GM23338 (cell line): ENCODE measurements around the gene PTOV1. TPM values are rescaled to one million over a fixed set of nuclear protein-coding genes. Genes with fewer than 3 reads are reported as not detected.

Experiments used
- ATAC-seq: fragments of 200-7000 bp; cut with Tn5 transposase; 3 replicates; pipeline ENCODE4 v1.9.1; 2020
- DNase-seq: peaks from one replicate; pipeline ENCODE4 v3.0.0-alpha.2; 2015; ENCODE audit warnings: low spot score
- H2AFZ ChIP-seq: fragments of 200-600 bp; sonication (generic); 2 replicates; pipeline ENCODE4 v1.8.0; 2016; ENCODE audit warnings: antibody characterized with exemption, mild to moderate bottlenecking, moderate library complexity
- H3F3A ChIP-seq: fragments of 200-600 bp; sonication (generic); replicated peaks from 2 replicates; pipeline ENCODE4 v1.8.0; 2017; ENCODE audit warnings: antibody characterized with exemption, mixed run types, low read depth
- H3K27ac ChIP-seq: fragments of 200-600 bp; sonication (generic); 2 replicates; pipeline ENCODE4 v1.6.1; 2016; ENCODE audit warnings: low read depth
- H3K27me3 ChIP-seq: fragments of 200-600 bp; sonication (generic); 2 replicates; pipeline ENCODE4 v1.8.0; 2016; ENCODE audit warnings: mild to moderate bottlenecking, mixed run types, moderate library complexity; ENCODE audit not compliant: insufficient read depth
- H3K36me3 ChIP-seq: fragments of 200-600 bp; sonication (generic); 2 replicates; pipeline ENCODE4 v1.8.0; 2016; ENCODE audit warnings: mild to moderate bottlenecking; ENCODE audit not compliant: insufficient read depth
- H3K4me1 ChIP-seq: fragments of 200-600 bp; sonication (generic); 2 replicates; pipeline ENCODE4 v1.8.0; 2016; ENCODE audit warnings: mild to moderate bottlenecking, moderate library complexity; ENCODE audit not compliant: insufficient read depth
- H3K4me2 ChIP-seq: fragments of 200-600 bp; sonication (generic); 2 replicates; pipeline ENCODE4 v1.7.1; 2017; ENCODE audit warnings: mixed run types
- H3K4me3 ChIP-seq: fragments of 200-600 bp; sonication (generic); 2 replicates; pipeline ENCODE4 v1.6.1; 2016; ENCODE audit warnings: mixed run types
- H3K79me2 ChIP-seq: fragments of 200-600 bp; sonication (generic); replicated peaks from 2 replicates; pipeline ENCODE4 v1.8.0; 2017; ENCODE audit warnings: mild to moderate bottlenecking; ENCODE audit not compliant: insufficient read depth
- H3K9me2 ChIP-seq: fragments of 200-600 bp; sonication (generic); 2 replicates; pipeline ENCODE4 v1.8.0; 2017; ENCODE audit not compliant: insufficient read depth
- H4K20me1 ChIP-seq: fragments of 200-600 bp; sonication (generic); replicated peaks from 2 replicates; pipeline ENCODE4 v1.8.0; 2017; ENCODE audit warnings: mild to moderate bottlenecking; ENCODE audit not compliant: insufficient read depth
- H3K27ac Mint-ChIP-seq: 2 replicates; pipeline ENCODE4 v1.8.0; 2020; ENCODE audit warnings: inconsistent platforms, mild to moderate bottlenecking, moderate library complexity, mixed read lengths
- H3K27me3 Mint-ChIP-seq: 3 replicates; pipeline ENCODE4 v1.8.0; 2022; ENCODE audit warnings: low read depth, mild to moderate bottlenecking, moderate library complexity, mixed read lengths, inconsistent platforms; ENCODE audit not compliant: insufficient read depth, poor library complexity
- H3K36me3 Mint-ChIP-seq: 3 replicates; pipeline ENCODE4 v1.8.0; 2021; ENCODE audit warnings: low read depth, mild to moderate bottlenecking, inconsistent platforms, moderate library complexity, mixed read lengths
- H3K4me1 Mint-ChIP-seq: 3 replicates; pipeline ENCODE4 v1.8.0; 2020; ENCODE audit warnings: mild to moderate bottlenecking, inconsistent platforms, mixed read lengths
- H3K4me3 Mint-ChIP-seq: 3 replicates; pipeline ENCODE4 v1.8.0; 2021; ENCODE audit warnings: moderate library complexity, mild to moderate bottlenecking, inconsistent platforms, mixed read lengths
- H3K9me3 Mint-ChIP-seq: 3 replicates; pipeline ENCODE4 v1.8.0; 2020; ENCODE audit warnings: moderate library complexity, mild to moderate bottlenecking, inconsistent platforms, mixed read lengths
- CREB1 ChIP-seq: fragments of 250-450 bp; sonication (Bioruptor Pico); IDR thresholded peaks from 2 replicates; pipeline ENCODE4 v1.5.0; 2020; ENCODE audit warnings: low read depth, mild to moderate bottlenecking, moderate library complexity
- EZH2 ChIP-seq: fragments of 200-600 bp; sonication (generic); IDR thresholded peaks from one replicate; pipeline ENCODE4 v1.8.0; 2017; ENCODE audit warnings: antibody characterized with exemption, mild to moderate bottlenecking, low read depth; ENCODE audit not compliant: unreplicated experiment
- EZH2phosphoT487 ChIP-seq: fragments of 200-600 bp; sonication (generic); IDR thresholded peaks from one replicate; pipeline ENCODE4 v1.8.1; 2018; ENCODE audit warnings: antibody characterized with exemption; ENCODE audit not compliant: unreplicated experiment
- JUNB ChIP-seq: IDR thresholded peaks from one replicate; pipeline ENCODE4 v1.6.1; 2016; ENCODE audit warnings: antibody characterized with exemption; ENCODE audit not compliant: unreplicated experiment
- NANOG ChIP-seq: IDR thresholded peaks from 2 replicates; pipeline ENCODE4 v1.6.1; 2016; ENCODE audit warnings: antibody characterized with exemption, borderline replicate concordance
- POLR2AphosphoS5 ChIP-seq: IDR thresholded peaks from 2 replicates; pipeline ENCODE4 v1.6.1; 2016; ENCODE audit warnings: antibody characterized with exemption, low read depth
- STAT1 ChIP-seq: IDR thresholded peaks from one replicate; pipeline ENCODE4 v1.6.1; 2016; ENCODE audit warnings: antibody characterized with exemption; ENCODE audit not compliant: unreplicated experiment
- ZNF114 ChIP-seq: fragments of 250-450 bp; sonication (Bioruptor Pico); IDR thresholded peaks from 2 replicates; pipeline ENCODE4 v1.5.0; 2020; ENCODE audit warnings: mild to moderate bottlenecking, moderate library complexity
- ZNF331 ChIP-seq: fragments of 250-450 bp; sonication (Bioruptor Pico); IDR thresholded peaks from 2 replicates; pipeline ENCODE4 v1.5.0; 2020; ENCODE audit warnings: low read depth, mild to moderate bottlenecking, moderate library complexity
- ZNF462 ChIP-seq: fragments of 250-450 bp; sonication (Bioruptor Pico); IDR thresholded peaks from 2 replicates; pipeline ENCODE4 v1.5.0; 2020; ENCODE audit warnings: mild to moderate bottlenecking, moderate library complexity
- polyA plus RNA-seq: library from polyadenylated mRNA; unstranded; fragments of >200 nt; fragmentation: Nextera tagmentation; extraction: Ambion mirVana; gene quantifications from 2 replicates; pipeline ENCODE4 v1.2.1, GENCODE V29; 2016
- total RNA-seq: library from RNA; depleted of rRNA; stranded (reverse); fragments of >200 nt; shearing (Covaris generic); gene quantifications from 2 replicates; pipeline ENCODE4 v1.2.3, GENCODE V29; 2014
- TF ChIP-seq, protein P1 (sequence below), 2 experiments: fragments of 200-600 bp in 1 of 2; sonication (generic) in 1 of 2; conservative IDR thresholded peaks; 2 replicates each; pipeline versions ENCODE4 v1.5.1 to v1.6.1; 2016 to 2017; ENCODE audit warnings: antibody characterized with exemption in 2 of 2, low read depth in 2 of 2, mild to moderate bottlenecking in 2 of 2, moderate library complexity in 1 of 2
- TF ChIP-seq, protein P2 (sequence below): IDR thresholded peaks from one replicate; pipeline ENCODE4 v1.6.1; 2018; ENCODE audit warnings: antibody characterized with exemption; ENCODE audit not compliant: unreplicated experiment
- TF ChIP-seq, protein P3 (sequence below): IDR thresholded peaks from 2 replicates; pipeline ENCODE4 v1.6.1; 2016; ENCODE audit warnings: antibody characterized with exemption

PTOV1 gene
- total and polyA plus RNA-seq, 2 experiments from 2014 or later, result 188 to 209 TPM

GRCh38 chr19:49904136-49904535 lies 53.2 kb downstream of the PTOV1 start:
- no peak overlapping the region for H2AFZ ChIP-seq
- H3K4me2 ChIP-seq, result no peak overlapping the region
- no peak overlapping the region for H3K4me3 ChIP-seq
- H3K4me1 ChIP-seq, result peaks cover 10% of the 10 kb centered on the region
- H3K36me3 ChIP-seq, result peaks cover 3% of the 10 kb centered on the region; the same call in 1 of the 2 replicates
- H3K4me3 Mint-ChIP-seq, result no peak overlapping the region
- peaks cover 15% of the 10 kb centered on the region for H3K27me3 Mint-ChIP-seq
- H3F3A ChIP-seq, result peaks cover 5% of the 10 kb centered on the region; the same call in 1 of the 2 replicates
- H3K27me3 ChIP-seq, result no peaks in the 10 kb centered on the region
- no peak for DNase-seq
- ATAC-seq, result no peak
- no peaks in the 10 kb centered on the region for H3K9me2 ChIP-seq
- TF ChIP-seq ZNF114 (CRISPR knock-in tag), result no peak
- no peak for TF ChIP-seq EZH2phosphoT487
- no peak for TF ChIP-seq ZNF462 (CRISPR knock-in tag)
- TF ChIP-seq, protein P1, sequence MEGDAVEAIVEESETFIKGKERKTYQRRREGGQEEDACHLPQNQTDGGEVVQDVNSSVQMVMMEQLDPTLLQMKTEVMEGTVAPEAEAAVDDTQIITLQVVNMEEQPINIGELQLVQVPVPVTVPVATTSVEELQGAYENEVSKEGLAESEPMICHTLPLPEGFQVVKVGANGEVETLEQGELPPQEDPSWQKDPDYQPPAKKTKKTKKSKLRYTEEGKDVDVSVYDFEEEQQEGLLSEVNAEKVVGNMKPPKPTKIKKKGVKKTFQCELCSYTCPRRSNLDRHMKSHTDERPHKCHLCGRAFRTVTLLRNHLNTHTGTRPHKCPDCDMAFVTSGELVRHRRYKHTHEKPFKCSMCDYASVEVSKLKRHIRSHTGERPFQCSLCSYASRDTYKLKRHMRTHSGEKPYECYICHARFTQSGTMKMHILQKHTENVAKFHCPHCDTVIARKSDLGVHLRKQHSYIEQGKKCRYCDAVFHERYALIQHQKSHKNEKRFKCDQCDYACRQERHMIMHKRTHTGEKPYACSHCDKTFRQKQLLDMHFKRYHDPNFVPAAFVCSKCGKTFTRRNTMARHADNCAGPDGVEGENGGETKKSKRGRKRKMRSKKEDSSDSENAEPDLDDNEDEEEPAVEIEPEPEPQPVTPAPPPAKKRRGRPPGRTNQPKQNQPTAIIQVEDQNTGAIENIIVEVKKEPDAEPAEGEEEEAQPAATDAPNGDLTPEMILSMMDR (conservative IDR thresholded peaks at IDR 0.05; ENCODE audit: low read depth in 2 of 2), result no peak
- TF ChIP-seq ZNF331 (CRISPR knock-in tag), result no peak
- TF ChIP-seq CREB1, result no peak
- TF ChIP-seq JUNB, result no peak
- TF ChIP-seq POLR2AphosphoS5, result no peak
- TF ChIP-seq STAT1, result no peak
- TF ChIP-seq EZH2, result no peak
- TF ChIP-seq, protein P2, sequence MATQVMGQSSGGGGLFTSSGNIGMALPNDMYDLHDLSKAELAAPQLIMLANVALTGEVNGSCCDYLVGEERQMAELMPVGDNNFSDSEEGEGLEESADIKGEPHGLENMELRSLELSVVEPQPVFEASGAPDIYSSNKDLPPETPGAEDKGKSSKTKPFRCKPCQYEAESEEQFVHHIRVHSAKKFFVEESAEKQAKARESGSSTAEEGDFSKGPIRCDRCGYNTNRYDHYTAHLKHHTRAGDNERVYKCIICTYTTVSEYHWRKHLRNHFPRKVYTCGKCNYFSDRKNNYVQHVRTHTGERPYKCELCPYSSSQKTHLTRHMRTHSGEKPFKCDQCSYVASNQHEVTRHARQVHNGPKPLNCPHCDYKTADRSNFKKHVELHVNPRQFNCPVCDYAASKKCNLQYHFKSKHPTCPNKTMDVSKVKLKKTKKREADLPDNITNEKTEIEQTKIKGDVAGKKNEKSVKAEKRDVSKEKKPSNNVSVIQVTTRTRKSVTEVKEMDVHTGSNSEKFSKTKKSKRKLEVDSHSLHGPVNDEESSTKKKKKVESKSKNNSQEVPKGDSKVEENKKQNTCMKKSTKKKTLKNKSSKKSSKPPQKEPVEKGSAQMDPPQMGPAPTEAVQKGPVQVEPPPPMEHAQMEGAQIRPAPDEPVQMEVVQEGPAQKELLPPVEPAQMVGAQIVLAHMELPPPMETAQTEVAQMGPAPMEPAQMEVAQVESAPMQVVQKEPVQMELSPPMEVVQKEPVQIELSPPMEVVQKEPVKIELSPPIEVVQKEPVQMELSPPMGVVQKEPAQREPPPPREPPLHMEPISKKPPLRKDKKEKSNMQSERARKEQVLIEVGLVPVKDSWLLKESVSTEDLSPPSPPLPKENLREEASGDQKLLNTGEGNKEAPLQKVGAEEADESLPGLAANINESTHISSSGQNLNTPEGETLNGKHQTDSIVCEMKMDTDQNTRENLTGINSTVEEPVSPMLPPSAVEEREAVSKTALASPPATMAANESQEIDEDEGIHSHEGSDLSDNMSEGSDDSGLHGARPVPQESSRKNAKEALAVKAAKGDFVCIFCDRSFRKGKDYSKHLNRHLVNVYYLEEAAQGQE, result no peak
- TF ChIP-seq, protein P3, sequence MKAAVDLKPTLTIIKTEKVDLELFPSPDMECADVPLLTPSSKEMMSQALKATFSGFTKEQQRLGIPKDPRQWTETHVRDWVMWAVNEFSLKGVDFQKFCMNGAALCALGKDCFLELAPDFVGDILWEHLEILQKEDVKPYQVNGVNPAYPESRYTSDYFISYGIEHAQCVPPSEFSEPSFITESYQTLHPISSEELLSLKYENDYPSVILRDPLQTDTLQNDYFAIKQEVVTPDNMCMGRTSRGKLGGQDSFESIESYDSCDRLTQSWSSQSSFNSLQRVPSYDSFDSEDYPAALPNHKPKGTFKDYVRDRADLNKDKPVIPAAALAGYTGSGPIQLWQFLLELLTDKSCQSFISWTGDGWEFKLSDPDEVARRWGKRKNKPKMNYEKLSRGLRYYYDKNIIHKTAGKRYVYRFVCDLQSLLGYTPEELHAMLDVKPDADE, result no peak
- TF ChIP-seq NANOG, result no peak
- H4K20me1 ChIP-seq, result peaks cover 19% of the 10 kb centered on the region
- H3K27ac ChIP-seq, result no peak overlapping the region
- H3K79me2 ChIP-seq, result no peaks in the 10 kb centered on the region
- H3K36me3 Mint-ChIP-seq, result peaks cover 35% of the 10 kb centered on the region
- H3K9me3 Mint-ChIP-seq, result no peaks in the 10 kb centered on the region; the same call in 2 of the 3 replicates
- no peak overlapping the region for H3K27ac Mint-ChIP-seq
- H3K4me1 Mint-ChIP-seq, result peaks cover 19% of the 10 kb centered on the region
